C4-2B (cell line): ENCODE results near the gene SKP1.

Experiments
- ZFX ChIP-seq: fragments of 450-650 bp; IDR thresholded peaks from 2 replicates; pipeline ENCODE4 v1.6.1; 2017
- TF ChIP-seq, protein P1 (sequence below): fragments of 450-650 bp; conservative IDR thresholded peaks from 2 replicates; pipeline ENCODE4 v1.5.1; 2017; ENCODE audit warnings: mild to moderate bottlenecking

DNA sequence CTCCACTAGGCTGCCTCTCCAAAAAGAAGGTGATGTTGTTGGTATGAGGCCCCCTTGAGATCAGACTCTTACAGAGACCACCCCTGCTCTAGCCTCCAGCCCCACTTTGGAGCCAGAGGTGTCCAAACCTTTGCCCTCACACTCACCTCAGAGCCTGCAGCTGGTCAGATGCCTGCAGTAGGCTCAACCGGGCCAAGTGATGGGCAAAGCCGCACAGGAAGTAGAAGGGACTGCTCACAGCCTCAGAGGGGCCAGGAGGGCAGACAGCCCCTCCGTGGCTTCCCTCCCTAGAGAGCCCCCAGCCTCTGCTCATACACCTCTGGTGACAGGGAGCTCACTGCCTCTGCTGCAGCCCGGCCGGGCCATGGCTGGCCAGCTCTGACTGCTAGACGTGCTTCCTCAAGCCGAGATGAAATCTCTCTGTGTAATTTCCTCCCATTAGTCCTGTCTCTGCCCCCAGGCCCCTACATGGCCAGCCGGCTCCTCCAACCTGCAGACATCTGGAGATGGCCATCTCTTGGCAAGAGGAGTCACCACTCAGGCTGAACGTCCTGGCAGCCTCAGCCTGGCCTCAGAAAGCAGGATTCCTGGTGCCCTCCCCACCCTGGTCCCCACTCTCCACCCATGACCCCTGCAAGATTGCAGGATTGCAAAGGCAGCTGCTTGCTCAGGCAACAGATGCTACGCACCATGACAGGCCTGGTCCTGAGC, 69.6 kb downstream of the SKP1 start:
- TF ChIP-seq, protein P1, sequence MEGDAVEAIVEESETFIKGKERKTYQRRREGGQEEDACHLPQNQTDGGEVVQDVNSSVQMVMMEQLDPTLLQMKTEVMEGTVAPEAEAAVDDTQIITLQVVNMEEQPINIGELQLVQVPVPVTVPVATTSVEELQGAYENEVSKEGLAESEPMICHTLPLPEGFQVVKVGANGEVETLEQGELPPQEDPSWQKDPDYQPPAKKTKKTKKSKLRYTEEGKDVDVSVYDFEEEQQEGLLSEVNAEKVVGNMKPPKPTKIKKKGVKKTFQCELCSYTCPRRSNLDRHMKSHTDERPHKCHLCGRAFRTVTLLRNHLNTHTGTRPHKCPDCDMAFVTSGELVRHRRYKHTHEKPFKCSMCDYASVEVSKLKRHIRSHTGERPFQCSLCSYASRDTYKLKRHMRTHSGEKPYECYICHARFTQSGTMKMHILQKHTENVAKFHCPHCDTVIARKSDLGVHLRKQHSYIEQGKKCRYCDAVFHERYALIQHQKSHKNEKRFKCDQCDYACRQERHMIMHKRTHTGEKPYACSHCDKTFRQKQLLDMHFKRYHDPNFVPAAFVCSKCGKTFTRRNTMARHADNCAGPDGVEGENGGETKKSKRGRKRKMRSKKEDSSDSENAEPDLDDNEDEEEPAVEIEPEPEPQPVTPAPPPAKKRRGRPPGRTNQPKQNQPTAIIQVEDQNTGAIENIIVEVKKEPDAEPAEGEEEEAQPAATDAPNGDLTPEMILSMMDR = no peak
- TF ChIP-seq ZFX = no peak
